ENCODE measurements around the gene PCNX2. TPM values are rescaled to one million over a fixed set of nuclear protein-coding genes. Genes with fewer than 3 reads are reported as not detected.

Gene PCNX2
- total RNA-seq, 1 donor from 2014 or later, result 17.2 TPM

GRCh38 chr1:233240371-233240770 lies 55.2 kb downstream of the PCNX2 start:
- H3K9me3 Mint-ChIP-seq (ENCODE audit: unreplicated experiment), result no peaks in the 10 kb centered on the region
- peaks cover 10% of the 10 kb centered on the region for H3K36me3 Mint-ChIP-seq (ENCODE audit: unreplicated experiment)
- DNase-seq (ENCODE audit: extremely low spot score, unreplicated experiment), result no peak
- H3K4me1 Mint-ChIP-seq (ENCODE audit: unreplicated experiment), result peaks cover 27% of the 10 kb centered on the region
- no peak overlapping the region for H3K4me3 Mint-ChIP-seq (ENCODE audit: unreplicated experiment)
- peak overlapping the region; percentile 58 for H3K27ac Mint-ChIP-seq (ENCODE audit: unreplicated experiment)
- no peaks in the 10 kb centered on the region for H3K27me3 Mint-ChIP-seq (ENCODE audit: unreplicated experiment)
- no peak for TF ChIP-seq CTCF (IDR thresholded peaks at IDR 0.05)

- Mint-ChIP-seq H3K9me3 (ENCODE audit: unreplicated experiment) (no peaks in the 10 kb centered on the region), H3K36me3 (ENCODE audit: unreplicated experiment) (peaks cover 5% of the 10 kb centered on the region), H3K4me3 (ENCODE audit: unreplicated experiment) (no peak overlapping the region), H3K4me1 (ENCODE audit: unreplicated experiment) (peaks cover 27% of the 10 kb centered on the region), H3K27me3 (ENCODE audit: unreplicated experiment) (no peaks in the 10 kb centered on the region), H3K27ac (ENCODE audit: unreplicated experiment) (no peak overlapping the region)
- no peak for DNase-seq (ENCODE audit: extremely low spot score, unreplicated experiment)
- TF ChIP-seq CTCF (IDR thresholded peaks at IDR 0.05), result peak; percentile 32
These were observed 56.6 kb downstream of the PCNX2 start for GRCh38 chr1:233238884-233239431.

- peak overlapping the region; percentile 83 for H3K27ac Mint-ChIP-seq (ENCODE audit: unreplicated experiment)
- peaks cover 27% of the 10 kb centered on the region for H3K4me1 Mint-ChIP-seq (ENCODE audit: unreplicated experiment)
- no peaks in the 10 kb centered on the region for H3K9me3 Mint-ChIP-seq (ENCODE audit: unreplicated experiment)
- H3K4me3 Mint-ChIP-seq (ENCODE audit: unreplicated experiment), result no peak overlapping the region
- H3K27me3 Mint-ChIP-seq (ENCODE audit: unreplicated experiment), result no peaks in the 10 kb centered on the region
- peaks cover 5% of the 10 kb centered on the region for H3K36me3 Mint-ChIP-seq (ENCODE audit: unreplicated experiment)
- DNase-seq (ENCODE audit: extremely low spot score, unreplicated experiment), result no peak
- TF ChIP-seq CTCF (IDR thresholded peaks at IDR 0.05), result no peak
These were observed 57.9 kb downstream of the PCNX2 start for GRCh38 chr1:233237647-233238046.

- Mint-ChIP-seq H3K9me3 (ENCODE audit: unreplicated experiment) (no peaks in the 10 kb centered on the region), H3K4me1 (ENCODE audit: unreplicated experiment) (peaks cover 12% of the 10 kb centered on the region), H3K27ac (ENCODE audit: unreplicated experiment) (no peak overlapping the region), H3K27me3 (ENCODE audit: unreplicated experiment) (no peaks in the 10 kb centered on the region), H3K4me3 (ENCODE audit: unreplicated experiment) (no peak overlapping the region), H3K36me3 (ENCODE audit: unreplicated experiment) (peaks cover 9% of the 10 kb centered on the region)
- no peak for TF ChIP-seq CTCF (IDR thresholded peaks at IDR 0.05)
- no peak for DNase-seq (ENCODE audit: extremely low spot score, unreplicated experiment)
These were observed 62.0 kb downstream of the PCNX2 start for GRCh38 chr1:233233508-233234040.

GRCh38 chr1:233230011-233230410 lies 65.5 kb downstream of the PCNX2 start:
- H3K27ac Mint-ChIP-seq (ENCODE audit: unreplicated experiment), result no peak overlapping the region
- H3K27me3 Mint-ChIP-seq (ENCODE audit: unreplicated experiment), result no peaks in the 10 kb centered on the region

More at GRCh38 chr1:233230011-233230410, 65.5 kb downstream of the PCNX2 start:
- no peaks in the 10 kb centered on the region for H3K4me1 Mint-ChIP-seq (ENCODE audit: unreplicated experiment)
- H3K4me3 Mint-ChIP-seq (ENCODE audit: unreplicated experiment), result no peak overlapping the region
- DNase-seq (ENCODE audit: extremely low spot score, unreplicated experiment), result no peak
- TF ChIP-seq CTCF (IDR thresholded peaks at IDR 0.05), result no peak
- H3K36me3 Mint-ChIP-seq (ENCODE audit: unreplicated experiment), result peaks cover 7% of the 10 kb centered on the region
- no peaks in the 10 kb centered on the region for H3K9me3 Mint-ChIP-seq (ENCODE audit: unreplicated experiment)
